ENCODE data around the gene B4GALT2. TPM values are rescaled to one million over a fixed set of nuclear protein-coding genes. Genes with fewer than 3 reads are reported as not detected.

B4GALT2 gene
- total and polyA plus RNA-seq, 8 donors: 33.2 to 58.9 (median 43.5) TPM

- Histone ChIP-seq H3K4me3 (peak overlapping the region in 1 of 2 donors; percentile 87), H3K9me3 (no peaks in the 10 kb centered on the region), H3K27me3 (no peaks in the 10 kb centered on the region), H3K4me1 (peaks cover 36 to 74% of the 10 kb centered on the region in 2 donors), H3K27ac (no peak overlapping the region), H3K36me3 (peaks cover 5 to 32% of the 10 kb centered on the region in 2 donors)
- ATAC-seq: no peak
- peak in 1 of 4 donors; percentile 41 for DNase-seq
- intact Hi-C loops (cut with DNase I): no loop called here
- TF ChIP-seq, protein P1, sequence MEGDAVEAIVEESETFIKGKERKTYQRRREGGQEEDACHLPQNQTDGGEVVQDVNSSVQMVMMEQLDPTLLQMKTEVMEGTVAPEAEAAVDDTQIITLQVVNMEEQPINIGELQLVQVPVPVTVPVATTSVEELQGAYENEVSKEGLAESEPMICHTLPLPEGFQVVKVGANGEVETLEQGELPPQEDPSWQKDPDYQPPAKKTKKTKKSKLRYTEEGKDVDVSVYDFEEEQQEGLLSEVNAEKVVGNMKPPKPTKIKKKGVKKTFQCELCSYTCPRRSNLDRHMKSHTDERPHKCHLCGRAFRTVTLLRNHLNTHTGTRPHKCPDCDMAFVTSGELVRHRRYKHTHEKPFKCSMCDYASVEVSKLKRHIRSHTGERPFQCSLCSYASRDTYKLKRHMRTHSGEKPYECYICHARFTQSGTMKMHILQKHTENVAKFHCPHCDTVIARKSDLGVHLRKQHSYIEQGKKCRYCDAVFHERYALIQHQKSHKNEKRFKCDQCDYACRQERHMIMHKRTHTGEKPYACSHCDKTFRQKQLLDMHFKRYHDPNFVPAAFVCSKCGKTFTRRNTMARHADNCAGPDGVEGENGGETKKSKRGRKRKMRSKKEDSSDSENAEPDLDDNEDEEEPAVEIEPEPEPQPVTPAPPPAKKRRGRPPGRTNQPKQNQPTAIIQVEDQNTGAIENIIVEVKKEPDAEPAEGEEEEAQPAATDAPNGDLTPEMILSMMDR (IDR thresholded peaks at IDR 0.05): no peak
These were observed 1.4 kb upstream of the B4GALT2 start for GRCh38 chr1:43977376-43978263.

DNA sequence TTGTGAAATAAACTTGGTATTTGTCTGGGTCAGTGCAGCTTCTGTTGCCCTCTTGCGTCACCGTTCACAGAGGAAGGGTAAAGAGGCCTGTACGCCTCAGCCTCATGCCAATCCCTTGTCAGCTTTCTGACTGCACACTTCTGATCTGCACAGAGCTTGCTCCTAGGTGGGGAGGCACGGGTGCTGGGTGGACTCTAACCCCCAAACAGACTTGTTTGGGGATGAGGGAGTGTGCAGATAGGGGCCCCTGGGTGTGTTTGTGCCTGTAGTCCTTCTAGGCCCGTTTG, 803 bp upstream of the B4GALT2 start:
- Histone ChIP-seq H3K27me3 (no peaks in the 10 kb centered on the region), H3K36me3 (peaks cover 5 to 26% of the 10 kb centered on the region in 2 donors), H3K9me3 (no peaks in the 10 kb centered on the region), H3K27ac (no peak overlapping the region), H3K4me3 (peak overlapping the region in 1 of 2 donors; percentile 45), H3K4me1 (peaks cover 36 to 80% of the 10 kb centered on the region in 2 donors)
- intact Hi-C loops (cut with DNase I): no loop called here
- ATAC-seq (no peak), DNase-seq (no peak)
- TF ChIP-seq, protein P1 (IDR thresholded peaks at IDR 0.05): no peak

DNA sequence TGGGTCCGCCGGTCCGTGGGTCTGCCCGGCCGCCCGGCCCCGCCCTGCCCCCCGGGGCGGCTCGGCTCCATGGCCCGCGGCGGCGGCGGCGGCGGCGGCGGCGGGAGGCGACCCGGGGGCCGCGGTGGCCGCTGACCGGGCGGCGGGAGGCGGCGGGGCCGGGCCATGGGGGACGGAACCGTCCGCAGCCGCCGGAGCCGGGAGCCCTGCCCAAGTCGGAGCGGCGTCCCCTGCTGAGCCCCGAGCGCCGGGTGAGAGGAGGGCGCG, 184 bp downstream of the B4GALT2 start:
- H3K9me3 ChIP-seq: no peaks in the 10 kb centered on the region
- H3K27me3 ChIP-seq: no peaks in the 10 kb centered on the region
- DNase-seq (no peak), ATAC-seq (no peak)
- H3K27ac ChIP-seq: peak overlapping the region; percentile 39 to 70
- TF ChIP-seq, protein P1 (IDR thresholded peaks at IDR 0.05): no peak
- H3K4me1 ChIP-seq: peaks cover 34 to 76% of the 10 kb centered on the region in 2 donors
- H3K36me3 ChIP-seq: peaks cover 5 to 26% of the 10 kb centered on the region in 2 donors
- peak overlapping the region; percentile 43 to 63 for H3K4me3 ChIP-seq
- intact Hi-C loops (cut with DNase I): no loop called here

DNA sequence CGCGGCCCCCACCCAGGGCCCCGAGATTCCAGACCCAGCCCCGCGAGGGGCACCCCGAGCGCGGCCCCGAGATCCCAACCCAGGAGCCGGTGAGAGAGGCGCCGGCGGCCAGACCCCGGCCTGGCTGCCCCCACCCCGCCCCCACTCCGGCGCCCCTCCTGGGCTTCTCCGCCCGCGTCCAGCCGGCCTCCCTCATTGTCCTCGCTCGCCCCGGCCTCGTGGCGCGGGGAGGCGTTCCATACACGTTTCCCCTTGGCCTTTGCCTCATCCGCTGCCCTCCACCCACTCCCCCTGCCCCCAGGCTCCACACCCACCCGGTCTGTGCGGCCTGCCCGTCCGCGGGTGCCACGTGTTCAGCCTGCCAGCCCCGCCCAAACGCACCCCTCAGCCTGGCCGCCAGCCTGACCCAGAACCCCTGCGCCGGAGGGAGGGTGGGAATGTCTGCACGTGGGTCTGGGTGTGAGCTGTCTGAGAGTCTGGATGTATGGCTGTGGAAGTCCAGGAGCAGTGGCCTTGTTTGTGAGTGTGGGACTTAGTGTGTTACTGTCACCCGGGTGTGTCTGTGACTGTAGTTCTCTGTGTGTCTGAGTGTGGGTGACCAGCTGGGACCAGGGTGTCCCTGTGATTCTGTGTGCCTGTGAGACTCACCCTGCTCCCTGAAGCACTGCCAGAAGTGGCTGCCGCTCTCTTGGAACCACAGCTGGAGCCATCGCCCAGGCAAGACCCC, 681 bp downstream of the B4GALT2 start:
- ATAC-seq: peak; percentile 38
- Histone ChIP-seq H3K36me3 (peaks cover 5 to 31% of the 10 kb centered on the region in 2 donors), H3K4me3 (peak overlapping the region; percentile 43 to 63), H3K27me3 (no peaks in the 10 kb centered on the region), H3K9me3 (no peaks in the 10 kb centered on the region), H3K27ac (peak overlapping the region; percentile 39 to 70), H3K4me1 (peaks cover 33 to 74% of the 10 kb centered on the region in 2 donors)
- DNase-seq: peak in 3 of 4 donors; percentile 56 to 88 (median 68)
- intact Hi-C loops (cut with DNase I): no loop called here
- TF ChIP-seq, protein P1 (IDR thresholded peaks at IDR 0.05): no peak
